ENCODE results near the gene SPSB1.

GRCh38 chr1:9355503-9355902 lies 62.8 kb downstream of the SPSB1 start:
- TF ChIP-seq, protein P1, sequence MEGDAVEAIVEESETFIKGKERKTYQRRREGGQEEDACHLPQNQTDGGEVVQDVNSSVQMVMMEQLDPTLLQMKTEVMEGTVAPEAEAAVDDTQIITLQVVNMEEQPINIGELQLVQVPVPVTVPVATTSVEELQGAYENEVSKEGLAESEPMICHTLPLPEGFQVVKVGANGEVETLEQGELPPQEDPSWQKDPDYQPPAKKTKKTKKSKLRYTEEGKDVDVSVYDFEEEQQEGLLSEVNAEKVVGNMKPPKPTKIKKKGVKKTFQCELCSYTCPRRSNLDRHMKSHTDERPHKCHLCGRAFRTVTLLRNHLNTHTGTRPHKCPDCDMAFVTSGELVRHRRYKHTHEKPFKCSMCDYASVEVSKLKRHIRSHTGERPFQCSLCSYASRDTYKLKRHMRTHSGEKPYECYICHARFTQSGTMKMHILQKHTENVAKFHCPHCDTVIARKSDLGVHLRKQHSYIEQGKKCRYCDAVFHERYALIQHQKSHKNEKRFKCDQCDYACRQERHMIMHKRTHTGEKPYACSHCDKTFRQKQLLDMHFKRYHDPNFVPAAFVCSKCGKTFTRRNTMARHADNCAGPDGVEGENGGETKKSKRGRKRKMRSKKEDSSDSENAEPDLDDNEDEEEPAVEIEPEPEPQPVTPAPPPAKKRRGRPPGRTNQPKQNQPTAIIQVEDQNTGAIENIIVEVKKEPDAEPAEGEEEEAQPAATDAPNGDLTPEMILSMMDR (IDR thresholded peaks at IDR 0.05; ENCODE audit: insufficient read depth, low read length) = no peak
- TF ChIP-seq POLR2AphosphoS5 (IDR thresholded peaks at IDR 0.05; ENCODE audit: low read depth) = no peak

Measured in HL-60 (cell line).